Esophagus muscularis mucosa (tissue), 4 donors: Measurements from ENCODE around the gene COL4A6. TPM values are rescaled to one million over a fixed set of nuclear protein-coding genes. Genes with fewer than 3 reads are reported as not detected.

ENCODE experiments used
- DNase-seq: peaks from one replicate; pipeline ENCODE4 v3.0.0-alpha.2; 2017; ENCODE audit errors: extremely low spot score
- H3K27ac ChIP-seq, 4 donors: fragments of 200-600 bp; sonication (generic); replicated peaks in 1 of 4; 1 replicate in 3 of 4; 2 replicates in 1 of 4; pipeline ENCODE4 v1.5.1; 2016 to 2019; ENCODE audit warnings: mild to moderate bottlenecking in 1 of 4
- H3K27me3 ChIP-seq, 4 donors: fragments of 200-600 bp; sonication (generic); one replicate each; pipeline versions ENCODE4 v1.5.1 to v1.6.0; 2016 to 2019
- H3K36me3 ChIP-seq, 4 donors: fragments of 200-600 bp; sonication (generic); one replicate each; pipeline ENCODE4 v1.5.1; 2016 to 2019
- H3K4me1 ChIP-seq, 4 donors: fragments of 200-600 bp; sonication (generic); one replicate each; pipeline ENCODE4 v1.5.1; 2016 to 2019
- H3K4me3 ChIP-seq, 4 donors: fragments of 200-600 bp; sonication (generic); 1 replicate in 2 of 4; 2 replicates in 2 of 4; pipeline ENCODE4 v1.5.1; 2016 to 2019; ENCODE audit warnings: mild to moderate bottlenecking in 4 of 4, moderate library complexity in 1 of 4
- H3K9me3 ChIP-seq, 4 donors: fragments of 200-600 bp; sonication (generic); 1 replicate in 3 of 4; 2 replicates in 1 of 4; pipeline ENCODE4 v1.5.1; 2016 to 2019
- CTCF ChIP-seq, 3 experiments: fragments of 200-600 bp in 2 of 3; fragments of 450-650 bp in 1 of 3; sonication (generic) in 2 of 3; IDR thresholded peaks; one replicate each; pipeline ENCODE4 v1.5.1; 2017 to 2019; ENCODE audit warnings: antibody characterized with exemption in 3 of 3, mild to moderate bottlenecking in 2 of 3, moderate library complexity in 1 of 3
- EP300 ChIP-seq: sonication (generic); formaldehyde crosslinking; IDR thresholded peaks from one replicate; pipeline ENCODE4 v1.6.1; 2017; ENCODE audit warnings: antibody characterized with exemption
- POLR2A ChIP-seq: fragments of 450-650 bp; IDR thresholded peaks from one replicate; pipeline ENCODE4 v1.6.1; 2017; ENCODE audit warnings: antibody characterized with exemption, moderate library complexity, mild to moderate bottlenecking, low read depth
- POLR2AphosphoS5 ChIP-seq, 2 donors: sonication (generic); formaldehyde crosslinking; IDR thresholded peaks; one replicate each; pipeline ENCODE4 v1.6.1; 2017; ENCODE audit warnings: antibody characterized with exemption in 2 of 2
- WGBS: methylation state at CpG from one replicate; pipeline ENCODE4 v1.1.5; 2018; 5-methylcytosine and 5-hydroxymethylcytosine counted together
- intact Hi-C: fragments of 100-400 bp; cut with DNase I; formaldehyde crosslinking; loops from one replicate; pipeline ENCODE4 v1.15.1; 2023
- total RNA-seq, 4 donors: library from RNA; depleted of rRNA; stranded (reverse); fragments of >200 nt; gene quantifications; one replicate each; pipeline versions ENCODE4 v1.1.0 to v1.2.1, GENCODE V29; 2016

COL4A6 gene
- total RNA-seq, 4 donors from 2014 or later = 126 to 192 (median 164) TPM

GRCh38 chrX:108268434-108269080 lies 169.7 kb downstream of the COL4A6 start:
- peak overlapping the region; percentile 57 to 73 (median 68) for H3K27ac ChIP-seq
- H3K36me3 ChIP-seq = no peaks in the 10 kb centered on the region
- no peak overlapping the region for H3K4me3 ChIP-seq
- 46% methylated on average over 4 of the region's 4 CpGs for WGBS
- intact Hi-C loops = no loop called here
- H3K9me3 ChIP-seq = no peaks in the 10 kb centered on the region
- H3K4me1 ChIP-seq = peaks cover 0 to 34% (median 14%) of the 10 kb centered on the region in 4 donors
- DNase-seq = no peak
- TF ChIP-seq POLR2AphosphoS5 (IDR thresholded peaks at IDR 0.05) (no peak), CTCF (IDR thresholded peaks at IDR 0.05) (no peak), POLR2A (no peak), EP300 (no peak)
- H3K27me3 ChIP-seq = no peaks in the 10 kb centered on the region

GRCh38 chrX:108267557-108267956 lies 170.7 kb downstream of the COL4A6 start:
- Histone ChIP-seq H3K27me3 (no peaks in the 10 kb centered on the region), H3K9me3 (no peaks in the 10 kb centered on the region), H3K27ac (peak overlapping the region in 3 of 4 donors; percentile 57 to 73 (median 67)), H3K4me1 (peaks cover 0 to 34% (median 14%) of the 10 kb centered on the region in 4 donors), H3K36me3 (no peaks in the 10 kb centered on the region), H3K4me3 (no peak overlapping the region)
- DNase-seq = no peak
- intact Hi-C loops = no loop called here
- 24% methylated on average over 2 of the region's 2 CpGs for WGBS
- TF ChIP-seq CTCF (IDR thresholded peaks at IDR 0.05) (no peak), POLR2AphosphoS5 (IDR thresholded peaks at IDR 0.05) (no peak), EP300 (no peak), POLR2A (no peak)

- Histone ChIP-seq H3K4me3 (no peak overlapping the region), H3K36me3 (no peaks in the 10 kb centered on the region), H3K9me3 (no peaks in the 10 kb centered on the region), H3K27ac (peak overlapping the region in 2 of 4 donors; percentile 19 to 36), H3K27me3 (no peaks in the 10 kb centered on the region), H3K4me1 (peaks cover 0 to 28% (median 10%) of the 10 kb centered on the region in 4 donors)
- DNase-seq = no peak
- WGBS = 69% methylated on average over 2 of the region's 2 CpGs
- intact Hi-C loops = no loop called here
- TF ChIP-seq EP300 (no peak), POLR2AphosphoS5 (IDR thresholded peaks at IDR 0.05) (no peak), CTCF (IDR thresholded peaks at IDR 0.05) (no peak), POLR2A (no peak)
These were observed 173.8 kb downstream of the COL4A6 start for GRCh38 chrX:108264376-108264775.

GRCh38 chrX:108261549-108262203 lies 176.5 kb downstream of the COL4A6 start:
- DNase-seq = no peak
- intact Hi-C loops = no loop called here
- H3K27ac ChIP-seq = peak overlapping the region in 3 of 4 donors; percentile 10 to 61 (median 10)

More at GRCh38 chrX:108261549-108262203, 176.5 kb downstream of the COL4A6 start:
- H3K9me3 ChIP-seq = no peaks in the 10 kb centered on the region
- H3K36me3 ChIP-seq = no peaks in the 10 kb centered on the region
- TF ChIP-seq EP300 (no peak), POLR2A (no peak), POLR2AphosphoS5 (IDR thresholded peaks at IDR 0.05) (no peak), CTCF (IDR thresholded peaks at IDR 0.05) (no peak)
- H3K4me1 ChIP-seq = peaks cover 0 to 33% (median 7%) of the 10 kb centered on the region in 4 donors
- no peak overlapping the region for H3K4me3 ChIP-seq
- no peaks in the 10 kb centered on the region for H3K27me3 ChIP-seq
